Sigmoid colon (tissue), 4 donors: ENCODE measurements around the gene NTN3.

Experiments used
- EP300 ChIP-seq, 4 donors: sonication (generic); formaldehyde crosslinking; IDR thresholded peaks; one replicate each; pipeline ENCODE4 v1.6.1; 2017; ENCODE audit warnings: antibody characterized with exemption in 4 of 4
- POLR2A ChIP-seq, 2 donors: fragments of 450-650 bp; IDR thresholded peaks; one replicate each; pipeline ENCODE4 v1.6.1; 2016; ENCODE audit warnings: antibody characterized with exemption in 2 of 2, mild to moderate bottlenecking in 2 of 2, moderate library complexity in 2 of 2
- POLR2AphosphoS5 ChIP-seq, 4 donors: sonication (generic); formaldehyde crosslinking; IDR thresholded peaks; one replicate each; pipeline ENCODE4 v1.6.1; 2017; ENCODE audit warnings: antibody characterized with exemption in 4 of 4
- TF ChIP-seq, protein P1 (sequence below), 4 experiments: fragments of 450-650 bp in 3 of 4; fragments of 200-600 bp in 1 of 4; IDR thresholded peaks; one replicate each; pipeline ENCODE4 v1.5.1; 2016 to 2019; ENCODE audit warnings: antibody characterized with exemption in 4 of 4, mild to moderate bottlenecking in 3 of 4, moderate library complexity in 2 of 4

DNA sequence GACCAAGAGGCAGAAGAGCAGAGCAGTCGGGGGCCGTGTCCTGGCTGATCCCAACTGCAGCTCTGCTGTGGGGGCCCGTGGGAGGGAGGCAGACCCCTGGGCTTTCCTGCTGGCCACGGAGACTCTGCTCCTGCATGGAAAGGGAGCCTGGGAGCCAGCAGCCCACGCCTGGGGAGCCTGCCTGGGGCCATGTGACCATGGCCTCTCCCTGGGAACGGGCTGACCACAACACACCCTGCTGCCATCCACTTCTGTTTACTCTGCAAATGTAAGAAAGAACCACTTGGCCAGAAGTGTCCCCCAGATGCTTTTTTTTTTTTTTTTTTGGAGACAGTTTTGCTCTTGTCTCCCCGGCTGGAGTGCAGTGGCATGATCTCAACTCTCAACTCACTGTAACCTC lies 13.2 kb upstream of the NTN3 start:
- TF ChIP-seq, protein P1, sequence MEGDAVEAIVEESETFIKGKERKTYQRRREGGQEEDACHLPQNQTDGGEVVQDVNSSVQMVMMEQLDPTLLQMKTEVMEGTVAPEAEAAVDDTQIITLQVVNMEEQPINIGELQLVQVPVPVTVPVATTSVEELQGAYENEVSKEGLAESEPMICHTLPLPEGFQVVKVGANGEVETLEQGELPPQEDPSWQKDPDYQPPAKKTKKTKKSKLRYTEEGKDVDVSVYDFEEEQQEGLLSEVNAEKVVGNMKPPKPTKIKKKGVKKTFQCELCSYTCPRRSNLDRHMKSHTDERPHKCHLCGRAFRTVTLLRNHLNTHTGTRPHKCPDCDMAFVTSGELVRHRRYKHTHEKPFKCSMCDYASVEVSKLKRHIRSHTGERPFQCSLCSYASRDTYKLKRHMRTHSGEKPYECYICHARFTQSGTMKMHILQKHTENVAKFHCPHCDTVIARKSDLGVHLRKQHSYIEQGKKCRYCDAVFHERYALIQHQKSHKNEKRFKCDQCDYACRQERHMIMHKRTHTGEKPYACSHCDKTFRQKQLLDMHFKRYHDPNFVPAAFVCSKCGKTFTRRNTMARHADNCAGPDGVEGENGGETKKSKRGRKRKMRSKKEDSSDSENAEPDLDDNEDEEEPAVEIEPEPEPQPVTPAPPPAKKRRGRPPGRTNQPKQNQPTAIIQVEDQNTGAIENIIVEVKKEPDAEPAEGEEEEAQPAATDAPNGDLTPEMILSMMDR (IDR thresholded peaks at IDR 0.05): no peak
- TF ChIP-seq POLR2AphosphoS5 (IDR thresholded peaks at IDR 0.05): no peak
- TF ChIP-seq POLR2A (IDR thresholded peaks at IDR 0.05): no peak
- no peak for TF ChIP-seq EP300 (IDR thresholded peaks at IDR 0.05)
